NCI-H187 (cell line): ENCODE data around the gene PIAS1.
"Not testable (repeated sequence)": the region's sequence is repeated elsewhere in the genome, so short reads cannot be mapped to it uniquely, and the experiment has no call there.

Source experiments
- DNase-seq, 2 experiments: peaks; one replicate each; lab custom pipeline; 2025; lab: John Stamatoyannopoulos, UW

Gene PIAS1

DNA sequence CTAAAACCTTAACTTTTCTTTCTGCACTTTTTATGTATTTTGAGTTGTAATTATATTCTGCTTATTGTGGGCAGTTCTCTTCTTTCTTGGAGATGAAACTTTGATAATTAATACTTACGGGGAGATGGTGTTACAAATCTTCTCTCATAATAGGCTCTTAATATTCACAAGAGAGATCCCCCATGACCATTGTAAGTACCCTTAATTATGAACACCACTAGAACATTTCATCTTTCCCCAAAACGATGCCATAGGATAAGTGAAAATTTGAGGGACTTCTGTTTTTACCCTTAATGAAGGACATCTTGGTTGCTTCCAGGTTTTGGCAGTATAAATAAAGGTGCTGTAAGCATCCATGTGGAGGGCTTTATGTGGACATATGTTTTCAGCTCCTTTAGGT, 60.7 kb downstream of the PIAS1 start:
- DNase-seq = no peak

DNA sequence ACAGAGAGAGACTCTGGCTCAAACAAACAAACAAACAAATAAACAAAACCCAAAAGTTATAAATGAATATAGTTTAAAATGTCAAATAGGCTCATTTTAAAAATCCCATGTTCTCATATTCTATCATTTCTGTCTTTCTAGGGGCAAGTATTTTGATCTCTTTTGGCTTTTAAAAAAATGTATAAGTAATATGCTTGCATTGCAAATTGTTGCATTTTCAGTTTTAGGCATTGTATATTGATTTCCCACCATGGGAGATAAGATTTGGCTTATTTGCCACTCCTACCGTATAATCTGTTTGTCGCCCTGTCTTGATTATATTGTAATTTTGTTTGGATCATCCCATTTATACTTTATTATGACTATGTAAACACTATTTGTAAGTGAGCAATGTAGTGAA, 70.6 kb downstream of the PIAS1 start:
- no peak for DNase-seq

DNA sequence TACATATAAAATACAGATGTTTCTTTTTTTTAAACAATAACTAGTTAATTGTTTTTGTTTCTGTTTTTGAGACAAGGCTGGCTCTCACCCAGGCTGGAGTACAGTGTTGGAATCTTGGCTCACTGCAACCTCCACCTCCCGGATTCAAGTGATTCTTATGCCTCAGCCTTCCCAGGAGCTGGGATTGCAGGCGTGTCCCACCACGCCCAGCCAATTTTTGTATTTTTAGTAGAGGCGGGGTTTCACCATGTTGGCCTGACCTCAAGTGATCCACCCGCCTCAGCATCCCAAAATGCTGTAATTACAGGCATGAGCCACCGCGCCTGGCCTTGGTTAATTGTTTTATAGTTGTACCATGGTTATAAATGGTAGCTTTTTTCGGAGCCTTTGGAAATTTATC, 72.3 kb downstream of the PIAS1 start:
- DNase-seq = no peak

DNA sequence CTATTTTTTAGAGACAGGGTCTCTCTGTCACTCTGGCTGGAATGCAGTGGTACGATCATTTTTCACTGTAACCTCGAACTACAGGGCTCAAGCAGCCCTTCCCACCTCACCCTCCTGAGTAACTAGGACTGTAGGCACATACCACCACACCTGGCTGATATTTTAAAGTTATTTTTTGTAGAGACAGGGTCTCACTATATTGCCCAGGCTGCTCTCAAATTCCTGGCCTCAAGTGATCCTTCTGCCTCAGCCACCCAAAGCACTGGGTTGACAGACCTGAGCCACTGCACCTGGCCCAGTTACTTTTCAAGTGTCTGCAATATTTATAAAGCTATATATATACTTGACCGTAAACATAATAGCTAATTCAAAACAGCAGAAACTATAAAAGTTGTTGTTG, 75.0 kb downstream of the PIAS1 start:
- no peak for DNase-seq

DNA sequence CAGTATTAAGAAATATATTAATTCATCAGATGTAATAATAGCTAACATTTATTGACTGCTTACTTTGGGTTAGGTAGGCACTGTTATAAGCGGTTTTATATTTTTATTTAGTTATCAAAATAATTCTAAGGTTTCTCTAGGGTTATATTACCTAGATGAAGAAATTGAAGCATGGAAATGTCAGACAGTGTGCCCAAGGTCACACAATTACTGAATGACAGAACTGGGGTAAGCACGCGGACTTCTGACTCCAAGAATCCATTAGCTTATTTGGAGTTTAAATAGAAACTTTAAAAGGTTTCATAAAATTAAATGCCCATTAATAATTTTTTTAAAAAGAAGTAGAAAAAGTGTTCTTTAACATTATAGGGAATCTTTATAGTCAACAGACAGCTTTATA, 76.7 kb downstream of the PIAS1 start:
- no peak for DNase-seq

DNA sequence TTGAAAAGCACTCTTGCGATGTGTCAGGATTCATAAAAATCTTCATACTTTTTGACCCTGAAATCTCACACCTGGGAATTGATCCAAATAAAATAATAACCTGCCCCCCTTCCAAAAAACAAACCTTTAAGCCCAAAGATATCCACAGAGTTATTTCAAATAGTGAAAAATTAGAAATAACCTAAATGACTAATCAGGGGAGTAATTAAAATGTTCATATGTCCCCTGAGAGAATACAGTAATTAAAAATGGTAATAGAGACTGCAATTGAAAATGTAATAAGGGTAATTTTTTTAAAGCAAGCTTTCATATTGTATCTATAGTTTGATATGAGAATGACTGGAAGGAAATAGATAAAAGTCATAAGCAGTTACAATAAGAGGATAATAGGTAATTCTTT, 83.0 kb downstream of the PIAS1 start:
- no peak for DNase-seq

DNA sequence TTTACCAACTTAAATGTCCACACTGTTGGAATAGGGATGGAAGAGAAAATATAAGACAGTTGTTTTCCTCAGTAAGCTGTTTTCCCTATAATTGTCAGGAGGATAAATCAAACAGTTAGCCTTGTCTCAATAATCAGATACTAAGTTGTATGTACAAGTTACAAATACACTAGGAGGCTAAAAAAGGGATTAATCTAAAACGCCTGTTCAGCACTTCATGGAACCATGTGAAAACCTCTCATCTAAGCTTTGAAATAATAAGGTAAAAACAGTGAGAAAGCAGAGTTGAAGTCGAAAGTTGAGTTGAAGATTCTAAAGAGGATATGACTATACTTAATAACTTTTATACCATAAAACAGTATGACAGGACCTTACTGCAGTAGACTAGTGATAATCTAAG, 89.0 kb downstream of the PIAS1 start:
- no peak for DNase-seq

DNA sequence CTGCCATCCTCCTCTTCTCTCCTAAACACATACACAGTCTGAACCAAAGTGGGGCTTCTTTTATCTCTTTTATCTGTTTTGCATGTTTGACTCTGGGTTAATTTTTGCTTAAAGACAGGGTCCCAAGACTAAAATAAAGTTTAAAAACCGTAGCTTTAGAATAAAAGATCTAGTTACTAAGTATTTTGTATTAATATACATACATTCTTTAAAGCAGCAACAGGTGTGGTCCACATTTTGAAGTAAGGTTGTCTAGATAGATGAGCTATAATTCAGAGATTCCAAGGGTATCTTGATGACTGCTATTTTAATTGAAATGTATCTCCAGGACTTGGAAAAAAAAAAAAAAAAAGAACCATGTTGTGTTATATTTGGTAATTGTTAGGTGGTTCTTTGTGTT, 89.7 kb downstream of the PIAS1 start:
- no peak for DNase-seq

DNA sequence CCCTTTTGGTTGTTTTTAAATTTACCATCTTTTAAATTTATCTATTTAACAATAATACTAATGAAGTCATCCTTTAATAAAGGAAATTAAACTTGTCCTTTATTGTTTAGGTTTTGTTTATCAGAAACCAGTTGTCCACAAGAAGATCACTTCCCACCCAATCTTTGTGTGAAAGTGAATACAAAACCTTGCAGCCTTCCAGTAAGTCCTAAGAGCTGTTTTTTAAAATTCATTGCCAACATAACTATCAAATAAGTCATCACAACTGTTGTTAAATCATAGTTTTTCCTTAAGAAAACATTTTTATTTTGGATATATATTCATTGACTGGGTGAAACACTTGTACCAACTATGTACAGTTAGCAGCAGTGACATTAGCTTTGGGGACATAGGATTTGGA, 91.6 kb downstream of the PIAS1 start:
- no peak for DNase-seq

DNA sequence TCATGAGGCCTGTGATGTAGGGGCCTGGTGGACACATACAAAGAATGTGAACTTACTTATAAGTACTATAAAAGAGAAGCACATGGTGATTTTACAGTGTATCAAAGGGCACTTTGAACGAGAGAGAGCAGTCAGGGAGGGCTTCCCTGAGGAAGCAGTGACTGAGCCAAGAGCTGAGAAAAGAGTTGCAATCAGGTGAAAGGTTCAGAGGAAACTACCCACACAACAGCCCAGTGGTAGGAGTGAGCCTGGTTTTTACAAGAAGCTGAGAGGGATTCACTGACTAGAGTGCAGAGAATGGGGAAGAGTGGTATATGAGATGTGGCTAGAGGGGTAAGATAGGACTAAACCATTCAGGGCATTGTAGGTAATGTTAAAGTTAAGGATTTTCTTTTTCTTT, 93.9 kb downstream of the PIAS1 start:
- DNase-seq = no peak

DNA sequence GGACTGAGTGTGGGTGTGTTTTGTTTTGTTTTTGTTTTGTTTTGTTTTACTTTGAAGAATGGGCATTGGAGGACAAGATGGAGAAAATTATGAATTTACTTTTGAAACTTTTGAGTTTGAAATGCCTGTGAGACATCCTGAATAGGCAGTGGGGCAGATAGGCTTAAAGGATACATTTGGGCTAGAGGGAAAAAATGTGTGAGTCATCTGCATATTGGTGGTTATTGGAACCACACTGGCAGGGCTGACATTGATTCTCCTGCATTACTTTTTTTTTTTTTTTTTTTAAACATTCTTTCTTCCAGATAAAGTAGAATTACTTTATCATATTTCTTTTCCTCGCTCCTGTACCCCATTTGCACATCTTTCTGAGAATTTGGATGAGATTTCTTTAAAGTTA, 94.9 kb downstream of the PIAS1 start:
- DNase-seq = no peak

DNA sequence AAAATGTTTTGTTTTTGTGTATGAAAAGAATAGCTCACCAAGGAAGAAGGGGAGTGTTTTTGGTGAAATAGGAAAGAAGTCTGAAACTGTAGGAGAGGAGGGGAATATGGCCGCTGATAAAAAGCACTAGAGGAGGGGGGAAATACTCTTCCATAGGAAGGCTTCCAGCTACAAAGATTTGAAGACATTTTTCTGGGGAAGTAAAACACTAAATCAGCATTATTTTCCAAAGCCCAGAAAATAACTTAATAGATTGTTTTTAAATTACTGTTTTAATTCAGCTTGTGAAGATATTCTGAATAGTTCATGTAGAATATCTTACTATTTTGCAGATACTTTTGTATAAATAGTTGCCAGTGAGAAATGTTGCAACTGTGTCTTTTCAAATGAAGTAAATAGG, 96.1 kb downstream of the PIAS1 start:
- no peak for DNase-seq

DNA sequence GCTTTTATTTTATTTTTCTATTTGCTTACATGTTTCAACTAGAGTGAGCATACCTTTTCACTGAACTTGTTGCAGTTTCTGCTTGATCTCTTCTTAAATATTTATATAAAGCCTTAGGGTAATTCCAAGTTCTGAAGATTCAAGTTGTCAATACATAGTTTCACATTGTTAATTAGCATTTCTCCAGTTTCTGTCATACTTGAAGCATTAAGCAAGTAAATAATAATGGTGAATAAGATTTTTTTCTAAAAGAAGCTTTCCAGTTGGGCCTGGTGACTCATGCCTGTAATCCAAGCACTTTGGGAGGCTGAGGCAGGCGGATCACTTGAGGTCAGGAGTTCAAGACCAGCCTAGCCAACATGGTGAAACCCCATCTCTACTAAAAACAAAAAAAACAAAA, 97.2 kb downstream of the PIAS1 start:
- no peak for DNase-seq

DNA sequence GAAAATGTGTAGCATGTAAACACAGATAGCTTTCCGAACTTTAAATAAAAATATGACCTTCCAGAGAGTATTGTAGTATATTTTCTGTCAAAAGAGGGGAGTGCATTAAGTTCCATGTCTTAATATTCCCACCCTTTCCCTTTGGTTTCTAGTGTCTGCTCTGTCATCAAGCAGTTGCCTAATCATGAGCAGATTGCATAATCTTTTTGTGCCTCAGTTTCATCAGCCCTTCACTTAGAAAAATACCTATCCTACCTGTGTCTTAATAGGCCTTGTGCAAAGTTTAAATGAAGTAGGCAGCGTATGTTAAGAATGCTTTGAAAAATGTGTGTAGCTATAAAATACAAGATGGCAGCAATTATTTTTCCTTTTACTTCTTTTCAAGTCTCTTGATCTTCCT, 98.2 kb downstream of the PIAS1 start:
- no peak for DNase-seq

DNA sequence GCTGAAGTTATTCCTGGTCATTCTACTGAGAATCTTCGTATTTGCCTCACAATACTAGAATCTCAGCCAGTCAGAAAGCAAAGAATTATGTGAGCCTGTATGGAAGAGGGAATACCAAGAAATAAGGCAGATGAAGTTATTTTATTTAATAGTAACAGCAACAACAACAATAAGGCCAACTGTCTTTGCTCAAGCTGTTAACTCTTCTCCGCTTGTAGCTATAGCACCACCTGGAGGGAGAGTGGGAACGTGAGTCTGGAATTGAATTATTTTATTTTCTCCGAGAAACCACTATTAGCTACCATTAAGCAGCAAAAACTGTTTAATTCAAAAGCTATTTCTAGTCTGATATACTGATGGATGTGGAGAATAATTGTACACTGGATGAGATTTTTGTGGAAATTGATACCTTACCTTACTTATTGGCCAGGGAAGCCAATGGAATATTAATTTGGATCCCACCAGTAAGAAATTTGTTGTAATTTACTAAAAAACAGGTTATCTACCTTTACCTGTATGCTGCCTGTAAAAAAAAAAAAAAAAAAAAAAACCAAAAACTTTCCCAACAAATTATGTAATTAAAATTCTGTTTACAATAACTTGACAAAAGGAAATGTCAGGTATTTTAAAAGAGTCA, 100.9 kb downstream of the PIAS1 start:
- DNase-seq = no peak

DNA sequence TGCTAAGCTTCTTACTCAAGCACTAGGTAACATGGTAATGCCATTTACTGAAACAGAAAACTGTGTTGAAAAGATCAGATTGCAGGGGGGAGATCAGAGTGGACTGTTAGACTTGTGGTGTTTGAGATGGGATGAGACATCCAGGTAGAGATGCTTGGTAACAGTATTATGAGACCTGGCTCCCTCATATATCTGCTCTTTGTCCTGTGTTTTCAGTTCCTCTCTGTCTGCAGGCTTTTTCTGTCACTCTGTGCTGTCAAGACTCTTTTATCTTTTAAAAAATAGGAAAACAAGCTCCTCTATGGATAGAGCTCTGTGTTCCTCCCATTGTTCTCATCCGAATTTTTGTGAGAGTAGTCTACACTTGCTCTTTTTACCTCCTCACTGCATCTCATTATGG, 103.0 kb downstream of the PIAS1 start:
- DNase-seq = no peak

DNA sequence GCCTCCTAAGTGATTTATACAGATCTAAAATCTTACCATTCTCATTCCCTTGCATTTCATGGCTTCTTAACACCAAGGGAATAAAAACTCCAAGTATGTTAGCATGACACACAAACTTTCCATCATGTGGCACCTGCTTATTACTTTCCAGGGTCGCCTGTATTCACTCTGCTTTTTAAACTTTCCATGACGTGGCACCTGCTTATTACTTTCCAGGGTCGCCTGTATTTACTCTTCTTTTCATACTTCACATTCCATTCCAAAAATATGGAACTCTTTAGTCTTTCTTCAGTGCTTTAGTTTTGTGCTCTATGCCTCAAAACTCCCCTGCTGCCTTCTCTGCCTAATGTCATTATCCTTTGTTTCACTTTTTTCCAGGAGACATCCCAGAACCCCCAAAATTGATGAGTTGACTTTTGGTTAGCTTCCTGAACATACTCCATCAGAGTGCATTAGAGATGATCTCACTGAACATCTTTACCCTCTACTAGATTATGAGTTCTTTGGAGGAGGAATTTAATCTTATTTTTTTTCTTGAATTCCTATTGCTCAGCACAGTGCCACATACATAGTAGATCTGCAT, 104.0 kb downstream of the PIAS1 start:
- no peak for DNase-seq

DNA sequence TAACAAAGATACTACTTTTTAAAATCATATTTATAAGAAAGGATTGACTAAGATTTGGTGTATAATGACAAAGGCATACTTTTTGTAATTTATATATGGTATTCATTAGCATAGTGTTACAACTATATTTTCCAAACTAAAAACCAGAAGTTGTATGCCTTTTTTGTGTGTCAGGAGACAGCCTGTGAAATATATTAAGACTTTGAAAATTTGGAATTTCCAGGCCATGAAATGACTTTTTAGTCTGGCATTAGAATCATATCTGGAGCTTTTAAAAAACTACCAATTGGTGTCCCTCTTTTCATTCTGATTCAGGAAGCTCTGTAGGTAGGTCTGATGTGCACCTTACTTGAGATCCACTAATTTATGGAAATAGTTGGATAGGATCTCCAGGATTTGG, 109.1 kb downstream of the PIAS1 start:
- no peak for DNase-seq

DNA sequence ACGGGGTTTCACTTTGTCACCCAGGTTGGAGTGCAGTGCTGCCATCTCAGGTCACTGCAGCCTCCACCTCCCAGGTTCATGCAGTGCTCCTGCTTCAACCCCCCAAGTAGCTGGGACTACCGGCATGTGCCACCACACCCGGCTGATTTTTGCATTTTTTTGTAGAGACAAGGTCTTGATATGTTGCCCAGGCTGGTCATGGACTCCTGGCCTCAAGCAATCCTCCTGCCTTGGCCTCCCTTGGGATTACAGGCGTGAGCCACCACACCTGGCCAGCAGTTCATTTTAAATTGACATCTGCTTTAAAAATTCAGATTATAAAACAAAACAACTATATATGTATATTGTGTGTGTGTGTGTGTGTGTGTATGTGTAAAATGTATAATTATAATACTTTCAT, 112.7 kb downstream of the PIAS1 start:
- no peak for DNase-seq

DNA sequence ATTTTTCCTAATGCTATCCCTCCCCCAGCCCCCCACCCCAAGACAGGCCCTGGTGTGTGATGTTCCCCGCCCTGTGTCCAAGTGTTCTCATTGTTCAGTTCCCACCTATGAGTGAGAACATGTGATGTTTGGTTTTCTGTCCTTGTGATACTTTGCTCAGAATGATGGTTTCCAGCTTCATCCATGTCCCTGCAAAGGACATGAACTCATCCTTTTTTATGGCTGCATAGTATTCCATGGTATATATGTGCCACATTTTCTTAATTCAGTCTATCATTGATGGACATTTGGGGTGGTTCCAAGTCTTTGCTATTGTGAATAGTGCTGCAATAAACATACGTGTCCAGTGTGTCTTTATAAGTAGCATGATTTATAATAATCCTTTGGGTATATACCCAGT, 117.9 kb downstream of the PIAS1 start:
- not testable (repeated sequence) for DNase-seq

DNA sequence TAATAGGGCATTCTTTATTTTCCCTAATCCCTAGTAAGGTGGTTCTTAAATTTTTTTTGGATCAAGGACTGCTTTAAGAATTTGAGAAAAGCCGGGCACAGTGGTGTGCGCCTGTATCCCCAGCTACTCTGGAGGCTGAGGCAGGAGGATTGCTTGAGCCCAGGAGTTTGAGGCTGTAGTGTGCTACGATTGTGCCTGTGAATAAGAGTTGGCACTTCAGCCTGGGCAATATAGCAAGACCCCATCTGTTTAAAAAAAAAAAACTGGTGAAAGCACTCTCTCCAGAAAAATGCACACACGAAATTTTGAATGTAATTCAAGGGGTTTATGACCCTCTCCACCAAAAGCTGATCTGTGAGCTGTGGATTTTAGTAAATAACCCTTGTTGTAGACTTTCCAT, 119.0 kb downstream of the PIAS1 start:
- DNase-seq = no peak

DNA sequence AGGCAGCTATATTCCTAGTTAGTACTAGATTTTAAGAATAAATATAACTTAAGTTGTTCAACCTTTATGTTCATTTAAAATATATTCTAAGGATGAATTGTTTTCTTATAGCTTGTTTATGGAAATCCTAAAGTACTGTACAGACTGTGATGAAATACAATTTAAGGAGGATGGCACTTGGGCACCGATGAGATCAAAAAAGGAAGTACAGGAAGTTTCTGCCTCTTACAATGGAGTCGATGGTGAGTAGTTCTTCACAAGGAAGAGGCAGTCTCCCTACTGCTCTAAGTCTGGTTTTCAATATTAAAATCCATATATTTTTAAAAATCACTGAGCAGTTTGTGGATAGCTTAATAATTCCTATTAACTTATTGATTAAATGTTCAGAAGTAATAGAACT, 121.4 kb downstream of the PIAS1 start:
- DNase-seq = no peak

DNA sequence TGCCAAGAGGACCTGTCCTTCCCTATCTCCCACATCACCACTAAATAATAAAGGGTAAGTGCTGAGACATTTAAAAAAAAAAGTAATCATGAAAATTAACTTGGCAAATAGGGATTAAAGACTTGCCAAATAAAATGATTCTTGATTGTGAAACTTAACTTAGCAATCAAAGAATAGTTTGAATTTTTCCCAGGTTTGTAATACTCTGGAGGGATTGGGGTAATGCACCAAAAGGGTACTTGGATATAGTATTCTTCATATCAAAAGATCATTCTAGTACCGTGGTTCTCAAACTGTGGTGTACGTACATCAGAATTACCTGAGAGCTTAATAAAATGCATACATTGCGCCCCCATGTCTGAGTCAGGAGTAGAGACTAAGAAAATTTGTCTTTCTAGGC, 122.5 kb downstream of the PIAS1 start:
- DNase-seq = no peak

DNA sequence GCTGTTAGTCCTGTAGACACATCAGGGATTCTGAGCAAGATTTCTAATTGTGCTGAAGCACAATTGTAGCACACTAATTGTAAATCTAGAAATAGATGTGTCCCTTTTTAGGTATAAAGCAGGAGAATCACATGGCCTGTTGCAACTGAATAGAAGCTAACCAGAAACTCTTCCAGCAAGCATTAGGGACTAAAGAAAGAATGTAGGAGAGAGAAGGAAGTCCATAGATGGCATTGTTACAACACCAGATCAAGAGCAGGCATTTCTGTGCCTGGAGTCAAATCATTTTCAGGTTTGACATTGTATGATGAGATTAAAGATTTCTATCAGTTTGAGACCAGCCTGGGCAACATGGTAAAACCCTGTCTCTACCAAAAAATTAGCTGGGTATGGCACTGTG, 123.6 kb downstream of the PIAS1 start:
- no peak for DNase-seq
